Transverse colon (tissue), 4 donors: ENCODE measurements around the gene SSR3.

Experiments
- CTCF ChIP-seq, 5 experiments: fragments of 200-600 bp in 3 of 5; fragments of 450-650 bp in 2 of 5; sonication (generic) in 3 of 5; IDR thresholded peaks; 1 replicate in 2 of 5; 2 replicates in 3 of 5; pipeline ENCODE4 v1.5.1; 2016 to 2017; ENCODE audit warnings: antibody characterized with exemption in 5 of 5, inconsistent platforms in 3 of 5, mild to moderate bottlenecking in 2 of 5, moderate library complexity in 1 of 5
- POLR2A ChIP-seq: fragments of 450-650 bp; IDR thresholded peaks from one replicate; pipeline ENCODE4 v1.6.1; 2016; ENCODE audit warnings: antibody characterized with exemption, mild to moderate bottlenecking, moderate library complexity
- POLR2AphosphoS5 ChIP-seq, 3 donors: sonication (generic); formaldehyde crosslinking; IDR thresholded peaks; one replicate each; pipeline ENCODE4 v1.6.1; 2016; ENCODE audit warnings: antibody characterized with exemption in 3 of 3

DNA sequence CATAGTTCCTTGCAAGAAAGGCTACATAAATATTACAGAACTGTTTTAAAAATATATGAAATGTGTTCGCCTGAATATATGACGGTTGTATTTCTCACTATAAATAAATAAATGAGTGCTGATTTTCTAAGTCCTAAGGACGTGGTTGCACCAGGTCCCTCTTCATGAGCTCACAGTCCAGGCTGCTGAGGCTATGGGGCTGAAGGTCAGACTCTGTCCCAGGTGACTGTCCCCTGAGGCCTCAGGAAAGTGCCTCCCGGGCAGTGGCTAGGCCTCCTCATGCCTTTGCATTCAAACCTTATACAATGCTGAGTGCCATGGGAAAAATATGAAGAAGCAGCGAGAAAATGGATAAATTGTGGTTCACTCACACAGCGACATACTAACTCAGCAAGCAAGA is 43.5 kb upstream of the SSR3 start:
- TF ChIP-seq CTCF (IDR thresholded peaks at IDR 0.05) = no peak
- no peak for TF ChIP-seq POLR2A
- no peak for TF ChIP-seq POLR2AphosphoS5 (IDR thresholded peaks at IDR 0.05)
